SIG-M5 treated with dmso at 0.1 percent for 504 hours (cell line): Measurements from ENCODE around the gene HIBCH.
"Not testable (repeated sequence)": the region's sequence is repeated elsewhere in the genome, so short reads cannot be mapped to it uniquely, and the experiment has no call there.

Source experiments
- DNase-seq: peaks from one replicate; lab custom pipeline; 2025; ENCODE audit not compliant: unreplicated experiment; lab: John Stamatoyannopoulos, UW

Gene HIBCH

GRCh38 chr2:190319555-190320498 lies at the start of gene HIBCH:
HIBCH (minus strand) TSS chr2:190319826; CDS start chr2:190319750, 76 bp downstream.
- DNase-seq = peak; percentile 99

GRCh38 chr2:190367091-190367490 lies 47.5 kb upstream of the HIBCH start:
- no peak for DNase-seq

- DNase-seq = no peak
These were observed 46.7 kb upstream of the HIBCH start for GRCh38 chr2:190366248-190366753.

- DNase-seq = no peak
These were observed 46.0 kb upstream of the HIBCH start for GRCh38 chr2:190365499-190366204.

GRCh38 chr2:190362894-190363293 lies 43.3 kb upstream of the HIBCH start:
- DNase-seq = no peak

- DNase-seq = no peak
These were observed 41.9 kb upstream of the HIBCH start for GRCh38 chr2:190361572-190361971.

- DNase-seq = no peak
These were observed 41.3 kb upstream of the HIBCH start for GRCh38 chr2:190360965-190361364.

GRCh38 chr2:190360561-190360960 lies 40.9 kb upstream of the HIBCH start:
- DNase-seq = no peak

- not testable (repeated sequence) for DNase-seq
These were observed 39.2 kb upstream of the HIBCH start for GRCh38 chr2:190358655-190359448.

- DNase-seq = no peak
These were observed 38.0 kb upstream of the HIBCH start for GRCh38 chr2:190357600-190357999.

GRCh38 chr2:190355968-190356644 lies 36.5 kb upstream of the HIBCH start:
- DNase-seq = peak; percentile 64

GRCh38 chr2:190354003-190354690 lies 34.5 kb upstream of the HIBCH start:
- DNase-seq = no peak

- no peak for DNase-seq
These were observed 33.9 kb upstream of the HIBCH start for GRCh38 chr2:190353537-190353899.

- no peak for DNase-seq
These were observed 33.3 kb upstream of the HIBCH start for GRCh38 chr2:190352668-190353536.

GRCh38 chr2:190351955-190352354 lies 32.3 kb upstream of the HIBCH start:
- no peak for DNase-seq

- DNase-seq = no peak
These were observed 30.7 kb upstream of the HIBCH start for GRCh38 chr2:190350371-190350770.

GRCh38 chr2:190344276-190344827 lies 24.7 kb upstream of the HIBCH start:
- DNase-seq = peak; percentile 37

GRCh38 chr2:190343536-190344275 lies 24.1 kb upstream of the HIBCH start, which contains the start of gene INPP1:
INPP1 (plus strand) TSS chr2:190343589; CDS start chr2:190360103, 16,514 bp downstream.
- DNase-seq = peak; percentile 94
